Prostate gland (tissue), 2 donors: ENCODE results near the gene ZMIZ1.

Experiments used
- CTCF ChIP-seq, 4 experiments: fragments of 200-600 bp in 2 of 4; fragments of 450-650 bp in 2 of 4; sonication (generic) in 2 of 4; IDR thresholded peaks; 1 replicate in 3 of 4; 2 replicates in 1 of 4; pipeline ENCODE4 v1.5.1; 2016 to 2019; ENCODE audit warnings: antibody characterized with exemption in 4 of 4, mild to moderate bottlenecking in 2 of 4, moderate library complexity in 2 of 4
- POLR2A ChIP-seq: fragments of 450-650 bp; IDR thresholded peaks from one replicate; pipeline ENCODE4 v1.6.1; 2016; ENCODE audit warnings: antibody characterized with exemption, mild to moderate bottlenecking
- POLR2AphosphoS5 ChIP-seq: sonication (generic); formaldehyde crosslinking; IDR thresholded peaks from one replicate; pipeline ENCODE4 v1.6.1; 2017; ENCODE audit warnings: antibody characterized with exemption

DNA sequence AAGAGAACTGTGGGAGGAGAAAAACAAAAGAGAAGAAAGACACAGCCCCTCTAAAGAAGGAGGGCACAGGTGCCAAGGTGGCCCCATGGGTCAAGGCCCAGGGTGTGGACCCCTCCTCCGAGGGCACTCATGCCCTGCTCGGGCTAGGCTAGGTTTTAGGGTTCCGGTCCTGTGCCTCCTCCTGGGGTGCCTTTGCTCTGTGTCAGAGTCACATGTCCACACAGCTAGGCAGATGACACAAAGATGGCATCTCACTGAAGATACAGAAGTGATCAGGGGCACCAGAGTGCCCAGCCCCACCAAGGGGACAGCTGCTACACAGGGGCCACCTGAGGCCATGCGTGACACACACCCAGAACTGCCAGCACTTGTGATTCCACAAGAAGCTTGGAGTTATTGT, 162.1 kb downstream of the ZMIZ1 start:
- no peak for TF ChIP-seq POLR2AphosphoS5
- TF ChIP-seq CTCF (IDR thresholded peaks at IDR 0.05): no peak
- TF ChIP-seq POLR2A: no peak
